NCI-H82 treated with DMSO at 0.1 percent for 48 hours (cell line): ENCODE measurements around the gene RASA4.
"Not testable (repeated sequence)": the region's sequence is repeated elsewhere in the genome, so short reads cannot be mapped to it uniquely, and the experiment has no call there.

Experiments used
- DNase-seq: peaks from one replicate; lab custom pipeline; 2025; ENCODE audit not compliant: unreplicated experiment; lab: John Stamatoyannopoulos, UW

The RASA4 gene

DNA sequence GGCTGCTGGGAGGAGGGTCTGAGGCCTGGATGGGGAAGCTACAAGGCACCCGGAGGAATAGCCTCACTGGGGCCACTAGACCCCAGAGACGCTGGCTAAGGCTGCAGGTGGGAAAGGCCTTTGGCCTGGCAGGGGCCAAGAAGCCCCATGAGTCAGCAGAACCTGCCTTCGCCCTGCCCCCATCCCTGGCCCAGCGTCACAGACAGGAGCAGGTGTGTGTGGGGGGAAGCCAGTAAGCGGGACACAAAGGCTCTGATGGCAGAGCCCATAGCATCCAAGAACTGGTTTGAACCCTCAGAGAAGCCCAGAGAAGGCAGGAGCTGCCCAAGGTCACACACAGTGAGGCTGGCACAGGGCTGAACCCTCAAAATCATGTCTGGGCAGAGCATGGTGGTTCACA is 9.7 kb downstream of the RASA4 start:
- DNase-seq: not testable (repeated sequence)

DNA sequence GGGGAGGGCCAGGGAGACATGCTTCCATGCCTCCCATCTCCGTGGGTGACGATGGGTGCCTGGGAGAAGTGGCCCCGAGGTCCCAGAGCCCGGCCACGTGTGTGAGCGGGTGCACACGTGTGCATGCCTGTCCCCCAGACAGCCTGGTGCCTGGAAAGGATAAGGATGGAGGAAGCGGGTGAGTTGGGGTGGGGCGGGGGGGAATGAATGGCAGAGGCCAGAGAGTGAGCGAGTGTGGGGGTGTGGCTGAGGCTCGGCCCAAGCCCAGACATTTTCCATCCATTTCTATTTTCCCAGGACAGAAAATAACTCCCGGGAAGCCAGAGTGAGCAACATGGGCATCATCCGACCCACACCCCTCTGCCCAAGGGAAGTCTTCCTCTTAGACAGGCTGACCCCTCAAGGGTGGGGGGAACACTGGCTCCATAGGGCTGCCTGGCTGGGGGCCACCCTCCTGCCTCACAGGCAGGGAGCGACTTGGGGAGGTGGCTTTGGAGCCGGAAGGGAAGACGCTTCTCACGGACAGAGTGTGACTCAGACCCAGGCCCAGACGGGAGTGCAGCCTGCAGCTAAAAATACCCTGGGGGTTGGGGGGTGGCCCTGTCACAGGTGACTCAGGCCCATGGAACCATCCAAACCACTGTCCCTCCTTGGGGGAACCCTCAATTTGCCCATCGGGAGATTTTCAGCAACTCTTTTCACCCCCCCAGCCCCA is 12.0 kb downstream of the RASA4 start:
- not testable (repeated sequence) for DNase-seq

DNA sequence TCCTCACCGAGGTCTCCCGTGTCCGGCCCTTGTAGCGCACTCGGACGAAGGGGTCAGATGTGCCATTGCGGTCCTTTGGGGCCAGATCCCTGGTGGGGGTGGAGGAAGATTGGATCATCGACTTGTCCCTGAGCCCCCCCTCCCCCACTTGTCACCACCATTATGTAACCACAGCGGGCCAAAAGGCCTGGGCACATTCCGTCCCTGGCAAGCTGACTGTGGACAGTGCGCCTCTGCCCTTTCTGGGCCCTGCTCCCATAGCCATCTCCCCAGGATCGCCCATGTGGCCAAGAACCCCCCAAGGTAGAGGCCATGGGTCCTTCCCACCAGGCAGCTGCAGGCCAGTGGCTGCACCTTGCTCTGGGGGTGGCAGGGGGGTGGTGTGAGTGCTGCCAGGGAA is 14.2 kb downstream of the RASA4 start:
- DNase-seq: not testable (repeated sequence)

DNA sequence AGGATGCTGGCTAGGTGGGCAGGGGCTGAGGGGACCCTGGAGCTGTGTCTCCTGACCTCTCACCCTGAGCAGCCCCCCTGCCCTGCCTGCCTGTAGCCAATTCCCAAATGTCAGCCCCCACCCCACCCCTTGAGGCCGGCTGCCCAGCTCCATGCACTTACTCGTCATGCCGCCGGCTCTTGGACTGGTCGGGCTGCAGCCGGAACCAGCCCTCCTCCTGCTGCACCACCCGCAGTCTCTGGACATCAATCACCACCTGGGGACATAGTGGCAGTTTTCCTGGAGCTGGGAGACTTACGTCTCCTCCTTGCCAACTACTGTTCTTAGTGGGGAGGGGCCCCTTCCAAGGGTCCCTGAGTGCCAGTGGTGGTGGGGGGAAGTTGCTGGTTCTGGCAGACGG is 16.9 kb downstream of the RASA4 start:
- DNase-seq: not testable (repeated sequence)

DNA sequence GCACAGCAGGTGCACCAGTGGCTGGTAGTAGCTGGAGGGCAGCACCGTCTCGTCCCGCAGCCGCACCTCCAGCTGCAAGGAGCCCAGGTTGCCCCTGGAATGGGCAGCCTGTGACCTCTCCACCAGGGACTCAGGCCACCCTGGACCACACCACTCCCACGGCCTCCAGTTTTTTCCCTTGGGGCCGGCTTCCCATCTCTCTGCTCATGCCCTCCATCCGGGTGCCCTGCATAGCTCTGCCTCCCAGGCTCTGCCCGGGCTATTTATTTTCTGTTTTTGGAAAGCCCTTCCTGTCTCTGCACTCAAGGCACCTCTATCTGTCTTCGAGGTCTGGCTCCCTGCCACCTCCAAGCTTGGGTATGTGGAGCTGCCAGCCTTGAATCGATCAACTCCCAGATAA is 20.5 kb downstream of the RASA4 start:
- DNase-seq: not testable (repeated sequence)

DNA sequence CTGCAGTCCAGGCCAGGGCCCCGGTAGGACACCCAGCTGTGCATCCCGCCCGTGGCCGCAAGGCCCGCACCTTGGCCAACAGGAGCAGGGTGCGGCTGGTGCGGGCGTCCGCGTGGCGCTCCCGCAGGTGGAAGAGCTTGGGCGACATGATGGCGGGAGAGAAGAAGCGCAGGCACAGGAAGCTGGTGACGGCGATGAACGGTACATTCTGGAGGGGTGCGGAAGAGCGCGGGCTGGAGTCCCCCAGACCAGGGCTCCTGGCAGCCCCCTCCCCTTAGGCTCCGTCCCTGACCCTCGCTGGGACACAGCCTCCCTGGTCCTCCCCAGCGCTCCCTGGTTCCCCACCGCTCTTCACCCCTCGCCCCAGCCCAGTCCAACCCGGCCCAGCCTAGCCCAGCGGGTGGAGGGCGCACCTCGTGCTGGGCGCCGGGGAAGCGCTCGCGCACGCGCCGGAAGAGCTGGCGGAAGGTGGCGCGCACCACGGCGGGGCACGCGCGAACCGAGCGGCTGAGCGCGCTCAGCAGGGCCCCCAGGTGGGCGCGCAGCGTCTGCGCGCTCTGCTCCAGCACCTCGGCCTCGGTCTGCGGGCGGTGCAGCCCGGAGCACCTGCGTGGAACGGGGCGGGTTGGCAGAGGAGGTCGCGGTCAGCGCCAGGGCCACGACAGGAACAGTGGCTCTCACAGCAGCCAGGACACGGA is 22.8 kb downstream of the RASA4 start:
- not testable (repeated sequence) for DNase-seq

DNA sequence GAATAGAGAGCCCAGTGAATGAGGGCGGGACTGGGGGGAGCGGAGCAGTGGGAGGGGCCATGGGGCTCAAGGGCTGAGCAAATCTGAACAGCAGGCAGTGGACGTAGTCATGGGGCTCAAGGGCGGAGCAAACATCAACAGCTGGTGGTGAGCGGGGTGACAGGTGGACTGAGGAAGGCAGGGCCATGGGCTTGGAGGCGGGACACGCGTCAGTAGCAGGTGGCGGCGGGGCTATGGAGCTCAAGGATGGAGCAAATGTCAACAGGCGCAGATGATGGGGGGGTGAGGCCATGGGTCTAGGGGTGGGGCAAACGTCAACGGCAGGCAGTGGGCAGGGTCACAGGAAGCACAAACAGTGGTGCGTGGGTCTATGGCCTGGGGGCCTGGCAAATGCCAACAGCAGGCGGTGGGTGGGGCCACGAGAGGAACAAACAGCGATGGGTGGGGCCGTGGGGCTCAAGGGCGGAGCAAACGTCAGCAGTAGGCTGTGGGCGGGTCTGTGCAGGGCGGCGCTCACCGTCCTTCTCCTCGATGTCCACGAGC is 24.0 kb downstream of the RASA4 start:
- DNase-seq: not testable (repeated sequence)

DNA sequence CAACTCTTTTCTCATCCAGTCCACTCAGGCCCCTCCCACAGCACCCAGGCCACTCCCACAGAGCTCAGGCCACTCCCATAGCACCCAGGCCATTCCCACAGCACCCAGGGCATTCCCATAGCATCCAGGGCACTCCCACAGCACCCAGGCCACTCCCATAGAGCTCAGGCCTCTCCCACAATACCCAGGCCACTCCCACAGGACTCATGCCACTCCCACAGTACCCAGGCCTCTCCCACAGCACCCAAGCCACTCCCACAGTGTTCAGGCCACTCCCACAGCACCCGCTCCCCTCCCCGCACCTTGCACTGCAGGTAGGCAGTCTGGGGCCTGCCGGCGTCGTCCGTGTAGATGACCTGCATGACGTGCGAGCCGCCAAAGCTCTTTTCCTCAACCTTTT is 26.7 kb downstream of the RASA4 start:
- DNase-seq: not testable (repeated sequence)

DNA sequence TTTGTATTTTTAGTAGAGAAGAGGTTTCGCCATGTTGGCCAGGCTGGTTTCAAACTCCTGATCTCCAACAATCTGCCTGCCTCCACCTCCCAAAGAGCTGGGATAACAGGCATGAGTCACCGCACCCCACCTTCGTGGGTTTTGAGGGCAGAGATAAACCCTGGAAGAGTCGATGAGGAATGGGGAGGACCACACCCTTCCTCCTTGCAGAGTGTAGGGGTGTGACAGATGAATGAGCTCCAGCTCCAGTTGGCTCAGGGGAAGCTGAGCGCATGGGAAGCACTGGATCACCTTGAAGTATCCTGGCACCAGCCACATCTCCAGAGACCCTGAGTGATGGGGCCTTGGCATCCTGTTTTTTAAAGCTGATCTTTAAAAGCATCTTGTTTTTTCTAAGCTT is 33.1 kb downstream of the RASA4 start:
- DNase-seq: not testable (repeated sequence)

DNA sequence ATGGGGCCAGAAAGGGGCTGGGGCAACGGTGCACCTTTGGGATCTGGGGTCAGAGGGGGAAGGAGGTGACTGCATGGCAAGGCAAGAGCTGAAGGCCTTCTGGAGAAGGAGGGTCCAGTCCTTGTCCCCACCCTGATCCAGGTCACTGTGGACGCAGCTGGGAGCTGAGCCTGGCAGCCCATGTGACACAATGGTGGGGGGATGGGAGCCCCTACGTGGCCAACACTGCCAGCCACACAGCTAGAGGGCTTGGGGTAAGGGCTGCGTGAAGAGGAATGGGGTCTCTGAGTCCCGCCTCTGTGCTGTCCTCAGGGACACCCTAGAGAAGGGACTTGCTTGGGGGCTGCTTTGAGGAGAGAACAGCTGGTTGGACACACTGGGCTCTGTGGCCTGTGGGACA is 34.8 kb downstream of the RASA4 start:
- DNase-seq: not testable (repeated sequence)

DNA sequence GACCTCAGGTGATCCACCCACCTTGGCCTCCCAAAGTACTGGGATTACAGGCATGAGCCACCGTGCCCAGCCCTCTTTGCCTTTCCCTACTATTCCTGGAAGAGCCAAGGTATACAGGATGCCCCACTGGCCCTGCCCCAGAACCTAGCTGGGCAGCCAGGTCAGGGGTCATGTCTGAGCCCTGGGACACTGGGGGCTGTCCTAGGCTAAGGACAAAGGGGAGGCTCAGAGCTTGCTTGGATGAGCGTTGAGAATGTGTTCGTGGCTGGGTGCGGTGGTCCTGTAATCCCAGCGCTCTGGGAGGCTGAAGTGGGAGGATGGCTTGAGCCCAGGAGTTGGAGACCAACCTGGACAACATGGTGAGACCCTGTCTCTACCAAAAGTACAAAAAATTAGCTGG is 38.1 kb downstream of the RASA4 start:
- not testable (repeated sequence) for DNase-seq

DNA sequence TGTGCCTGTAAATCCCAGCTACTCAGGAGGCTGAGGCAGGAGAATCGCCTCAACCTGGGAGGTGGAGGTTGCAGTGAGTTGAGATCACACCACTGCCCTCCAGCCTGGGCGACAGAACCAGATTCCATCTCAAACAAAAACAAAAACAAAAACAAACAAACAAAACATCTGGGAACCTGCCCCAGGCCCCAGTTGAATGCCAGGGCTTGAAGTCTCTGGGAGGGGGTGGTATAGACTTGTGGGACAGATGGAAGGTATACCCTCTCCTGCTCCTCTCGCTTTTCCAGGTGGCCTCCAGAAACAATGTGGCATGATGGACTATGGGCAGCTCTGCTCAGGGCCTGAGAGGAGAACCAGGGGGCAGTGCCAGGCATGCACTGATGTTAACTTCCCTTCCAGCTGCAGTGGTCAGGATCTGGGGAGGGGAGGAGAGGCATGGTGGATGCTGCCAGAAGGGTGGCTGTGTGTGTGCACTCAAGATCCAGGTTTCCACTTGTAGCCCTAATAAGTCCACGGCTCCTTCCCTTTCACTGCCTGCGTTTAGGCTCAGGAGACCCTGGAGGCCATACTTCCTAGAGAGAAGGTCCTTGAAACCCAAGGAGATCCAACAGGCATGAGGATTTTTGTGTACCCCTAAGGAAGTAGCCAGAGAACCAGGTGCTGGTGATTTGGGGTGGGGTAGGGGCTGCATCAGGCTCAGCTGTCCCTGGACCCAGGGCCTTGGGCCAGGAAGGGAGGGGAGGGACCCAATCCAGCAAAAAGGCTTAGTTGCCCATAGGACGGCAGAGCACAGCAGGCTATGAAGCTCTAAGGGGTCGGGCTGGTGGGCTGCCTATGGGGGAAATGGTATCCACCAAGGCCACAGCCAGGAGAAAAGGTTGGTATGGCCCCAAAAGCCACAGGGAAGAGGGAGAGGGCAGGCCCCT is 39.0 kb downstream of the RASA4 start:
- not testable (repeated sequence) for DNase-seq

DNA sequence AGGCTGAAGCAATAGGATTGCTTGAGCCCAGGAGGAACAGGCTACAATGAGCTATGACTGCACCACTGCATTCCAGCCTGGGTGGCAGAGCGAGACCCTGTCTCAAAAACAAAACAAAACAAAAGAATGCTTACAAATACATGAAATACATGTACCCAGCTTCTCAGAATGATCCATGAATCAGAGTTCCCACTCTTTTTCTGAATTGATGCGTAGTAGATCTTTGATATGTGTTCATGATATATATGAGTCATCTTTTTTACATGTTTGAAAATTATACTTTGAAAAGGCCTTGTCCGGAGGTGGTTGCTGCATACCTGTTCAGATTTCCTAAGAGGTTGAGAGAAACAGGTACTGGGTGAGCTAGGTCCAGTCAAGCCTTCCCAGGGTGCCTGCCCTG is 40.2 kb downstream of the RASA4 start:
- DNase-seq: not testable (repeated sequence)

DNA sequence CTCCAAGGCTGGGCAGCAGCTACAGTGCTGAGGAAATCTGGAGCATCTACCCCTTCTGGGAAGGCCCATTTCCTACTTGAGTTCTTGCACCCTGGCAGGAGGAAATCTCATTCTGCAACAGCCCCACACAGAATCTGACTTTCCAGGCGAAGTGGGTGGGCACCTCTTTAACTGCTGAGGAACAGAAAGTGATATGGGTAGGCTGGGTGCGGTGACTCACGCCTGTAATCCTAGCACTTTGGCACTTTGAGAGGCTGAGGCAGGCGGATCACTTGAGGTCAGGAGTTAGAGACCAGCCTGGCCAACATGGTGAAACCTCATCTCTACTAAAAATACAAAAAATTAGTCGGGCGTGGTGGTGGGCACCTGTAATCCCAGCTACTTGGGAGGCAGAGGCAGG is 41.9 kb downstream of the RASA4 start:
- DNase-seq: not testable (repeated sequence)

DNA sequence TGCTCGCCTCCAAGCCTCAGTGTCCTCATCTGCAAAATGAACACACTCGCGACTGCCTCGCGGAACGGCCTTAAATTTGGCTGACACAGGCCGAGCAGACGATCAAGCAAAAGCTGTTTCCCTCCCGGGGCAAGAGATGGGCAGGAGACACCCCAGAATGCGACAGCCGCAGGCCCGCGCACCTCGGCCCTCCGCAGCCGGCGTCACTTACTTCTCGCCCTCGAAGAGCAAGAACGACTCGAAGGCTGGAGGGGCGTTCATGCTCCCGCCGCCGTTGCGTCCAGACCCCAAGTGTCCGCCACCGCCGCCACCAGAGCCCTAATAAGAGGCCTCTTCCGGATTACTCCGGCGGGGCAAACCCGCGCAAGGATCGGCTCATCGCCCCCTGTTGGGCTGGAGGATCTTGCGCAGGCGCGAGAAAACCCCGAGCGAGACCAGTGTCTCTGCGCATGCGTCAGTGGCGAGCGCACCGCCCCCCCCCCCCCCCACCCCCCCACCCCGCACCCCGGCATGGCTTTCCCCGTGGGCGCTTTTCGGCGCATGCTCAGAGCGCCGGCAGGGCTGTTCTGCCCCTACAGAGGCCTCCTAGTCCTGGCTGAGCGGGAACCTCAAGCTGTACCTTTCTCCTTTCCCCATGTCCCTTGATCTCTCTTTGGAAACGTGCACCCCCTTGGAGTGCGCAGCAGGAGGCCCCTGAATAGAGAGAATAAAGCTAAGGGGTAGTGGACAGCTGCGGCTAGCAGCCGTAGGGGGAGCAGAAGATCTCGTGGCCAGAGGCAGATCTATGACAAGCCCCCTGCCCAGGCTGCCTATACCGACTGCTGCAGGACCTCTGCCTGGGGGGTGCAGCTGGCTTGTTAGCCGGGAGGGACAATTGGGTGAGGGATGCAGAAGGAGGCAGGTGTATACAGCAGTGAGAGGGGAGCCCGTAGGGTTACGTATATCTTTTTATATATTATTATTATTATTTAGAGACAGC is 44.0 kb downstream of the RASA4 start, which contains the start of gene POLR2J3:
Gene POLR2J3 (minus strand): TSS at position 323 of the 979 bp plus-strand sequence. CDS start 62 bp downstream, at position 261.
- not testable (repeated sequence) for DNase-seq

DNA sequence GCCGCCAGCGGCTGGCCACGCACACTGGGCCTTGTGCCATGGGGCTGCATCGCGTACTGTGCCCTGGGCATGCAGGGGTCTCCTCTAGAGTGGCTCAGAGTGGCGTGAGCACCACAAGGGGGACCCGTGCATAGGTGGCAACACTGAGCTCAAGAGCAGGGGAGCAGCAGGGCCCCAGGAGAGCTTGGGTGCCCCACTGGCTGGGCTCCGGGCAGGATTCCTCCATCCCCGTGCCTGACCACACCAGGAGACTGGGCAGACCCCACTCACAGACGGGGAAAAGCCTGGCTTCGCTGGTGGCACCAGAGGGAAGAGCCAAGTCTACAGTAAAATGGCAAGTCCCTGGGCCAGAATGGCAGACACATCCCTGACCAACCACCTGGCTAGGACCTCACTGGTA is 47.9 kb downstream of the RASA4 start:
- DNase-seq: not testable (repeated sequence)

DNA sequence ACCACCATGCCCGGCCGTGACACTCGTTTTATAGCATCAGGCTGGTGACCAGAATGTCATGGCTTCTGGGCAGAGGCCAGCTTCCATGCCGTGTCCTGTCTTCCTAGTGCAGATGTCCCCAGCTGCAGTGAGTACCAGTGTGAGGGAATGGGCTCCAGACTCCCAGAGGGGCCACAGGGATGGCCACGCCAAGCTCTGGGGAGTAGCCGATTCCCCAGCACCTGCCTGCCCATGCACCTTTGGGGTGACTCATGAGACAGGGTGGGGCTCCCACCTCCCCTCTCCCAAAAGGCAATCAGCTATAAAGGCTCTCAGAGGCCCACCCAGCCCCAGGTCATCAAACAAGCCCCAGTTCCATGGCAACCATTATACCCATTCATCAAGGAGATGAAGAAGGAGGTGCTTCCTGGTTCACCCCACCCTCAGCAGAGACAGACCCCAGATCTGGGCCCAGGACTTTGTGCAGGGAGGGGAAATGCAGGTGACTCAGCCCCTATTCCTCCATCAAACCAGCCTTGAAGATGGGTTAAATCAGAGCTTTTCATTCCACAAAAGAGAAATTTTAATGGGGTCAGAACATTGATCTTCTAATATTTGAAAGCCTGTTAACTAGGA is 65.6 kb downstream of the RASA4 start, which contains the start of gene SPDYE2:
Gene SPDYE2 (plus strand): TSS at position 419 of the 615 bp plus-strand sequence. CDS start 2,030 bp downstream, outside the sequence.
- DNase-seq: not testable (repeated sequence)

DNA sequence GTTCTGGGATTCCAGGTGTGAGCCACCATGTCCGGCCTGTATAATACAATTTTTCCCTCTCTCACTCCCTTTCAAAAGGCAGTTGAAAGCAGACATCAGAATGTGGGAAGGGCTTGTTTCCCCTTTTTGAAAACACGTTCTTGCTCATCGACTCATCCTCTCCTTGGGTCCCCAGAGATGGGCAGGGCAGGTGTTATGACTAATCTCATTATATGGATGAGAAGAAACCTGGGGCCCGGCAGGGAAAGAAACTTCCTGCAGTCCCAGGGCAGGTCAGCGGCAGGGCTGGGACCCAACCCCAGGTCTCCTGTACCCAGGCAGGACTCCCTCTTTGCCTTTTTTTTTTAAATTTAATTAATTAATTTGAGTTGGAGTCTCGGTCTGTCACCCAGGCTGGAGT is 70.2 kb downstream of the RASA4 start:
- not testable (repeated sequence) for DNase-seq

DNA sequence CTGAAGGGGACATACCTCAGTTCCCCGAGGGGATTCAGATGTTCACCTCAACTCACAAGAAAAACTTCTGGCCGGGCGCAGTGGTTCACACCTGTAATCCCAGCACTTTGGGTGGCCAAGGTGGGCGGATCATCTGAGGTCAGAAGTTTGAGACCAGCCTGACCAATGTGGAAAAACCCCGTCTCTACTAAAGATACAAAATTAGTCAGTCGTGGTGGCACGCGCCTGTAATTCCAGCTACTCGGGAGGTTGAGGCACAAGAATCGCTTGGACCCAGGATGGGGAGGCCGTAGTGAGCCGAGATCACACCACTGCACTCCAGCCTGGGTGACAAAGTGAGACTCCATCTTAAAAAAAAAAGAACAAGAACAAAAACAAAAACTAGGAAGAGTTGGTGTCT is 71.3 kb downstream of the RASA4 start:
- DNase-seq: not testable (repeated sequence)
